H9 (cell line): ENCODE measurements around the gene LRRC71. TPM values are rescaled to one million over a fixed set of nuclear protein-coding genes. Genes with fewer than 3 reads are reported as not detected.

ENCODE experiments used
- DNase-seq: peaks from one replicate; pipeline ENCODE4 v3.0.0-alpha.2; 2017
- H2AFZ ChIP-seq: one replicate; pipeline ENCODE4 v1.6.1; 2013; ENCODE audit warnings: mild to moderate bottlenecking, low read length, control low read depth, moderate library complexity
- H2AK5ac ChIP-seq: 2 replicates; pipeline ENCODE4 v1.6.1; 2013; ENCODE audit warnings: low read length, control low read depth, mixed read lengths; ENCODE audit not compliant: insufficient read length
- H2BK120ac ChIP-seq: one replicate; pipeline ENCODE4 v1.6.1; 2013; ENCODE audit warnings: low read depth, mild to moderate bottlenecking, low read length, control low read depth, inconsistent platforms; ENCODE audit not compliant: poor library complexity, severe bottlenecking
- H2BK12ac ChIP-seq: 2 replicates; pipeline ENCODE4 v1.6.1; 2013; ENCODE audit warnings: low read length, control low read depth, mixed read lengths, low read depth; ENCODE audit not compliant: insufficient read length
- H2BK15ac ChIP-seq: 2 replicates; pipeline ENCODE4 v1.6.1; 2013; ENCODE audit warnings: low read depth, low read length, control low read depth
- H2BK20ac ChIP-seq: one replicate; pipeline ENCODE4 v1.6.1; 2013; ENCODE audit warnings: low read depth, mild to moderate bottlenecking, low read length, control low read depth, inconsistent platforms; ENCODE audit not compliant: poor library complexity, severe bottlenecking
- H2BK5ac ChIP-seq: 2 replicates; pipeline ENCODE4 v1.6.1; 2013; ENCODE audit warnings: low read length, control low read depth, mixed read lengths; ENCODE audit not compliant: insufficient read length
- H3K14ac ChIP-seq: 2 replicates; pipeline ENCODE4 v1.6.1; 2013; ENCODE audit warnings: low read length, control low read depth; ENCODE audit not compliant: insufficient read depth
- H3K18ac ChIP-seq: 2 replicates; pipeline ENCODE4 v1.6.1; 2013; ENCODE audit warnings: low read depth, mild to moderate bottlenecking, mixed read lengths, low read length, control low read depth; ENCODE audit not compliant: insufficient read length
- H3K23ac ChIP-seq: 2 replicates; pipeline ENCODE4 v1.6.1; 2013; ENCODE audit warnings: low read length, control low read depth, mixed read lengths, low read depth; ENCODE audit not compliant: insufficient read length
- H3K23me2 ChIP-seq: 2 replicates; pipeline ENCODE4 v1.6.1; 2013; ENCODE audit warnings: low read depth, mild to moderate bottlenecking, mixed read lengths, low read length, control low read depth; ENCODE audit not compliant: insufficient read length, poor library complexity, severe bottlenecking
- H3K27ac ChIP-seq: 2 replicates; pipeline ENCODE4 v1.5.1; 2013; ENCODE audit warnings: low read length, control low read depth, mixed read lengths, low read depth; ENCODE audit not compliant: insufficient read length
- H3K27me3 ChIP-seq: 2 replicates; pipeline ENCODE4 v1.6.1; 2013; ENCODE audit warnings: low read length, control low read depth, inconsistent platforms; ENCODE audit not compliant: insufficient read depth
- H3K4ac ChIP-seq: 2 replicates; pipeline ENCODE4 v1.6.1; 2013; ENCODE audit warnings: low read depth, mild to moderate bottlenecking, control low read depth, inconsistent platforms, low read length, moderate library complexity
- H3K4me1 ChIP-seq: 2 replicates; pipeline ENCODE4 v1.6.1; 2013; ENCODE audit warnings: low read length, control low read depth, inconsistent platforms; ENCODE audit not compliant: insufficient read depth
- H3K4me2 ChIP-seq: 2 replicates; pipeline ENCODE4 v1.6.1; 2013; ENCODE audit warnings: low read length, control low read depth, mixed read lengths; ENCODE audit not compliant: insufficient read length, insufficient read depth
- H3K56ac ChIP-seq: 2 replicates; pipeline ENCODE4 v1.6.1; 2013; ENCODE audit warnings: low read depth, mild to moderate bottlenecking, mixed read lengths, low read length, control low read depth; ENCODE audit not compliant: insufficient read length
- H3K79me1 ChIP-seq: 2 replicates; pipeline ENCODE4 v1.6.1; 2013; ENCODE audit warnings: low read depth, mild to moderate bottlenecking, moderate library complexity, low read length, control low read depth, inconsistent platforms; ENCODE audit not compliant: insufficient read depth, poor library complexity, severe bottlenecking
- H3K79me2 ChIP-seq: 2 replicates; pipeline ENCODE4 v1.6.1; 2013; ENCODE audit warnings: low read length, control low read depth, inconsistent platforms; ENCODE audit not compliant: insufficient read depth
- H3K9ac ChIP-seq: 2 replicates; pipeline ENCODE4 v1.6.1; 2013; ENCODE audit warnings: low read length, control low read depth, mixed read lengths; ENCODE audit not compliant: insufficient read length; ENCODE audit errors: extremely low read depth
- H3K9me3 ChIP-seq: one replicate; pipeline ENCODE4 v1.6.1; 2013; ENCODE audit warnings: low read depth, low read length, inconsistent platforms; ENCODE audit not compliant: control insufficient read depth
- H3T11ph ChIP-seq: one replicate; pipeline ENCODE4 v1.6.1; 2013; ENCODE audit warnings: mild to moderate bottlenecking, low read length, control low read depth, inconsistent platforms
- H4K20me1 ChIP-seq: one replicate; pipeline ENCODE4 v1.6.1; 2013; ENCODE audit not compliant: control insufficient read depth, insufficient read length, insufficient read depth
- H4K5ac ChIP-seq: 2 replicates; pipeline ENCODE4 v1.6.1; 2013; ENCODE audit warnings: low read depth, mild to moderate bottlenecking, mixed read lengths, low read length, control low read depth; ENCODE audit not compliant: insufficient read length
- H4K8ac ChIP-seq: replicated peaks from 2 replicates; pipeline ENCODE4 v1.6.1; 2013; ENCODE audit warnings: low read length, control low read depth, mixed read lengths, low read depth; ENCODE audit not compliant: insufficient read length
- H4K91ac ChIP-seq: 2 replicates; pipeline ENCODE4 v1.6.1; 2013; ENCODE audit warnings: low read depth, mild to moderate bottlenecking, moderate library complexity, mixed read lengths, low read length, control low read depth; ENCODE audit not compliant: insufficient read length
- H3K27ac Mint-ChIP-seq, 3 experiments: 2 replicates in 2 of 3; 3 replicates in 1 of 3; pipeline ENCODE4 v1.8.0; 2020 to 2021; ENCODE audit warnings: mixed read lengths in 3 of 3, mild to moderate bottlenecking in 1 of 3, moderate library complexity in 1 of 3
- H3K27me3 Mint-ChIP-seq: 2 replicates; pipeline ENCODE4 v1.8.0; 2021; ENCODE audit warnings: low read depth, mild to moderate bottlenecking, moderate library complexity, mixed read lengths
- H3K36me3 Mint-ChIP-seq, 3 experiments: 2 replicates in 2 of 3; 3 replicates in 1 of 3; pipeline ENCODE4 v1.8.0; 2020 to 2021; ENCODE audit warnings: low read depth in 3 of 3, mixed read lengths in 3 of 3; ENCODE audit not compliant: insufficient read depth in 1 of 3
- H3K4me1 Mint-ChIP-seq, 2 experiments: 2 replicates each; pipeline ENCODE4 v1.8.0; 2020; ENCODE audit warnings: mixed read lengths in 2 of 2
- H3K4me3 Mint-ChIP-seq, 2 experiments: 2 replicates in 1 of 2; 3 replicates in 1 of 2; pipeline ENCODE4 v1.8.0; 2020 to 2021; ENCODE audit warnings: mild to moderate bottlenecking in 2 of 2, mixed read lengths in 2 of 2, moderate library complexity in 1 of 2
- H3K9me3 Mint-ChIP-seq, 2 experiments: 2 replicates in 1 of 2; 3 replicates in 1 of 2; pipeline ENCODE4 v1.8.0; 2020; ENCODE audit warnings: mild to moderate bottlenecking in 2 of 2, mixed read lengths in 2 of 2, moderate library complexity in 1 of 2
- CTCF ChIP-seq: fragments of 200-600 bp; sonication (generic); conservative IDR thresholded peaks from 3 replicates; pipeline ENCODE4 v1.8.0; 2021; ENCODE audit warnings: antibody characterized with exemption, mild to moderate bottlenecking
- WGBS: extraction: QIAGEN DNeasy Blood & Tissue Kit; methylation state at CpG from one replicate; pipeline ENCODE4 v1.1.7; 2013; ENCODE audit warnings: missing lambda C conversion rate, low lambda C conversion rate, mixed read lengths; ENCODE audit not compliant: insufficient read length; ENCODE audit errors: extremely low coverage; 5-methylcytosine and 5-hydroxymethylcytosine counted together
- total RNA-seq: library from RNA; stranded (reverse); gene quantifications from 2 replicates; pipeline ENCODE4 v1.2.1, GENCODE V29; 2021

LRRC71 gene
- total RNA-seq, 1 experiment from 2014 or later: not detected

- WGBS: no CpG with 5 or more reads among the region's 21 CpGs
- Histone ChIP-seq H2BK12ac (no peak overlapping the region), H2BK20ac (no peak overlapping the region), H3K9ac (no peak overlapping the region), H3K9me3 (no peaks in the 10 kb centered on the region), H3K4me2 (no peak overlapping the region), H3K79me1 (no peaks in the 10 kb centered on the region), H3K4ac (no peak overlapping the region), H3K14ac (no peak overlapping the region), H4K20me1 (no peaks in the 10 kb centered on the region), H3K79me2 (no peaks in the 10 kb centered on the region), H2AK5ac (no peak overlapping the region), H4K8ac (no peak overlapping the region), H2BK5ac (no peak overlapping the region), H3K56ac (no peak overlapping the region), H2AFZ (no peak overlapping the region), H3K27ac (no peak overlapping the region), H3T11ph (no peak overlapping the region), H3K23ac (no peak overlapping the region), H3K4me1 (no peaks in the 10 kb centered on the region), H4K5ac (no peak overlapping the region), H3K23me2 (no peaks in the 10 kb centered on the region), H3K27me3 (no peaks in the 10 kb centered on the region; the same call in 1 of the 2 replicates), H3K18ac (no peak overlapping the region), H2BK120ac (no peak overlapping the region), H4K91ac (no peak overlapping the region), H2BK15ac (no peak overlapping the region)
- no peaks in the 10 kb centered on the region for H3K36me3 Mint-ChIP-seq
- peaks cover 72% of the 10 kb centered on the region for H3K27me3 Mint-ChIP-seq
- peak overlapping the region in 1 of 3 experiments; percentile 60; a peak in 1 of 7 replicates for H3K27ac Mint-ChIP-seq
- H3K4me3 Mint-ChIP-seq: no peak overlapping the region; a peak in 1 of 5 replicates
- no peak for TF ChIP-seq CTCF
- peaks cover 19 to 44% of the 10 kb centered on the region in 2 experiments for H3K4me1 Mint-ChIP-seq
- H3K9me3 Mint-ChIP-seq: no peaks in the 10 kb centered on the region; a peak in 1 of 5 replicates
- no peak for DNase-seq
Measured at GRCh38 chr1:156879876-156880275, 40.6 kb upstream of the LRRC71 start.
